Trophoblast cell (in vitro differentiated cells and primary cell): ENCODE results near the gene SLC12A3.

Source experiments
- DNase-seq, 2 donors: peaks; one replicate each; pipeline ENCODE4 v3.0.0-alpha.2; 2016
- H2AFZ ChIP-seq: 2 replicates; pipeline ENCODE4 v1.6.1; 2013; ENCODE audit warnings: low read length, moderate library complexity, mild to moderate bottlenecking; ENCODE audit not compliant: insufficient read depth, poor library complexity
- H2AK5ac ChIP-seq: 2 replicates; pipeline ENCODE4 v1.6.1; 2013; ENCODE audit warnings: mild to moderate bottlenecking, low read length
- H2BK120ac ChIP-seq: 2 replicates; pipeline ENCODE4 v1.6.1; 2013; ENCODE audit warnings: low read length, mild to moderate bottlenecking, moderate library complexity; ENCODE audit not compliant: insufficient read depth, poor library complexity
- H2BK12ac ChIP-seq: 2 replicates; pipeline ENCODE4 v1.6.1; 2013; ENCODE audit warnings: mild to moderate bottlenecking, low read length, moderate library complexity
- H2BK5ac ChIP-seq: 2 replicates; pipeline ENCODE4 v1.6.1; 2013; ENCODE audit warnings: low read length, low read depth, moderate library complexity, mild to moderate bottlenecking; ENCODE audit not compliant: poor library complexity
- H3K14ac ChIP-seq: 2 replicates; pipeline ENCODE4 v1.6.1; 2013; ENCODE audit warnings: mild to moderate bottlenecking, low read length
- H3K18ac ChIP-seq: 2 replicates; pipeline ENCODE4 v1.6.1; 2013; ENCODE audit warnings: mild to moderate bottlenecking, low read length
- H3K23ac ChIP-seq: 2 replicates; pipeline ENCODE4 v1.6.1; 2013; ENCODE audit warnings: low read length
- H3K27ac ChIP-seq: 2 replicates; pipeline ENCODE4 v1.5.1; 2013; ENCODE audit warnings: low read depth, mild to moderate bottlenecking, inconsistent platforms, low read length, moderate library complexity
- H3K27me3 ChIP-seq: 2 replicates; pipeline ENCODE4 v1.6.1; 2013; ENCODE audit warnings: inconsistent platforms, mild to moderate bottlenecking, low read length, moderate library complexity; ENCODE audit not compliant: insufficient read depth
- H3K36me3 ChIP-seq, 2 experiments: 1 replicate in 1 of 2; 2 replicates in 1 of 2; pipeline ENCODE4 v1.6.1; 2013; ENCODE audit warnings: low read length in 2 of 2, mild to moderate bottlenecking in 2 of 2, moderate library complexity in 1 of 2; ENCODE audit not compliant: insufficient read depth in 2 of 2, control insufficient read depth in 1 of 2
- H3K4ac ChIP-seq: 2 replicates; pipeline ENCODE4 v1.6.1; 2013; ENCODE audit warnings: low read depth, mild to moderate bottlenecking, low read length, moderate library complexity
- H3K4me1 ChIP-seq, 2 experiments: 1 replicate in 1 of 2; 2 replicates in 1 of 2; pipeline ENCODE4 v1.6.1; 2013; ENCODE audit warnings: low read length in 2 of 2, mild to moderate bottlenecking in 2 of 2, moderate library complexity in 1 of 2; ENCODE audit not compliant: insufficient read depth in 2 of 2, control insufficient read depth in 1 of 2
- H3K4me2 ChIP-seq: 2 replicates; pipeline ENCODE4 v1.6.1; 2013; ENCODE audit warnings: inconsistent platforms, mild to moderate bottlenecking, low read length, moderate library complexity
- H3K4me3 ChIP-seq: 2 replicates; pipeline ENCODE4 v1.5.1; 2013; ENCODE audit warnings: mild to moderate bottlenecking, low read depth, low read length, inconsistent platforms
- H3K79me1 ChIP-seq: one replicate; pipeline ENCODE4 v1.6.1; 2013; ENCODE audit warnings: low read length
- H3K79me2 ChIP-seq: 2 replicates; pipeline ENCODE4 v1.6.1; 2013; ENCODE audit warnings: low read length, mild to moderate bottlenecking; ENCODE audit not compliant: control insufficient read depth, insufficient read depth, poor library complexity
- H3K9ac ChIP-seq: 2 replicates; pipeline ENCODE4 v1.6.1; 2013; ENCODE audit warnings: mild to moderate bottlenecking, low read length
- H3K9me3 ChIP-seq: 2 replicates; pipeline ENCODE4 v1.6.1; 2013; ENCODE audit warnings: low read depth, mild to moderate bottlenecking, control low read depth, inconsistent platforms, low read length; ENCODE audit not compliant: insufficient read depth
- H4K12ac ChIP-seq: 2 replicates; pipeline ENCODE4 v1.6.1; 2013; ENCODE audit warnings: low read depth, mild to moderate bottlenecking, low read length, moderate library complexity
- H4K8ac ChIP-seq: 2 replicates; pipeline ENCODE4 v1.6.1; 2013; ENCODE audit warnings: low read depth, mild to moderate bottlenecking, low read length, moderate library complexity
- H4K91ac ChIP-seq: one replicate; pipeline ENCODE4 v1.6.1; 2013; ENCODE audit warnings: low read depth, mild to moderate bottlenecking, low read length, moderate library complexity
- WGBS: extraction: QIAGEN DNeasy Blood & Tissue Kit; methylation state at CpG from one replicate; pipeline ENCODE4 v1.1.7; 2013; ENCODE audit warnings: missing lambda C conversion rate; ENCODE audit not compliant: insufficient read length, insufficient coverage; ENCODE audit errors: extremely low coverage; 5-methylcytosine and 5-hydroxymethylcytosine counted together

The SLC12A3 gene

DNA sequence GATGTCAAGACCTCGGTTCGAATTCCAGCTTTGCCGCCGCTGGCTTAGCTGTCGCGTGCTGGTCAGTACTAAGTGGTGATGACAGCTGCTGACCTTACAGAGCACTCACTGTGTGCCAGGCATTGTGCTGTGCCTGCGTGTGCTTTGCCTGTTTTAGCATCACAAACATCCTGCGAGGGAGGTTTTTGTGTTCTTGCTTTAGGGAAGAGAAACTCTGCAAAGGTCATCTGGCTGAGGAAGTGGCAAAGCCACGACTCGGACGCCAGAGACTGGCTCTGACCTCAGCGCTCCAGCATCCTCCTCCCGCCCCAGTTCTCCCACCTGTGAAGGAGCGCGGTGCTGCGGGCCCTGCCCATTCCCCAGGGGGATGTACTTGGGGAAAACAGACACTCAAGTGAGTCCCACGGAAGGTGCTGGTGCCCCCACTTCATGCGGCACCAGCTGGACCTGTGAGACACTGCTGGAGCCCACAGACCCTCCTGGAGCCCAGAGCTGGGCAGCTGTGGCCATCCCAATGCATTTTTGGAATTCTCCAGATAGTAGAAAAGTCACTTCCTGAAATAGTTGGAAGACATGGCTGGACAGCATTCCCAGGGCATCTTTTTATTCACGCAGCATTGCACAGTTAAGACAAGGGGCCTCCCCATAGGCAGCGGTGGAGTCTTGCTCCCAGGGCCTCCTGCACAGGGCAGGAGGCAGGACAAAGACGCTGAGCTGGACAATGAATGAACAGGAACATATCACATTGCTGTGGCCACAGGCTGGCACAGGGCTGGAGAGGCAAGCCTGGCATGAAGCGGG lies 47.0 kb downstream of the SLC12A3 start:
- Histone ChIP-seq H2AFZ (no peak overlapping the region), H3K4me2 (peak overlapping the region; percentile 46), H3K14ac (peak overlapping the region; percentile 12), H3K18ac (no peak overlapping the region), H3K9me3 (no peaks in the 10 kb centered on the region), H2BK120ac (peak overlapping the region; percentile 34), H3K79me2 (no peaks in the 10 kb centered on the region), H3K27ac (peak overlapping the region; percentile 58), H4K91ac (peak overlapping the region; percentile 36), H3K79me1 (peaks cover 22% of the 10 kb centered on the region), H4K8ac (no peak overlapping the region), H3K4ac (no peak overlapping the region), H3K36me3 (no peaks in the 10 kb centered on the region), H3K27me3 (no peaks in the 10 kb centered on the region), H3K4me1 (peaks cover 19 to 33% of the 10 kb centered on the region in 2 experiments), H2BK5ac (no peak overlapping the region), H3K4me3 (no peak overlapping the region), H2BK12ac (peak overlapping the region; percentile 82), H4K12ac (no peak overlapping the region), H2AK5ac (peak overlapping the region; percentile 6), H3K23ac (no peak overlapping the region), H3K9ac (no peak overlapping the region)
- peak; percentile 98 to 99 for DNase-seq
- WGBS, result no CpG with 5 or more reads among the region's 22 CpGs

DNA sequence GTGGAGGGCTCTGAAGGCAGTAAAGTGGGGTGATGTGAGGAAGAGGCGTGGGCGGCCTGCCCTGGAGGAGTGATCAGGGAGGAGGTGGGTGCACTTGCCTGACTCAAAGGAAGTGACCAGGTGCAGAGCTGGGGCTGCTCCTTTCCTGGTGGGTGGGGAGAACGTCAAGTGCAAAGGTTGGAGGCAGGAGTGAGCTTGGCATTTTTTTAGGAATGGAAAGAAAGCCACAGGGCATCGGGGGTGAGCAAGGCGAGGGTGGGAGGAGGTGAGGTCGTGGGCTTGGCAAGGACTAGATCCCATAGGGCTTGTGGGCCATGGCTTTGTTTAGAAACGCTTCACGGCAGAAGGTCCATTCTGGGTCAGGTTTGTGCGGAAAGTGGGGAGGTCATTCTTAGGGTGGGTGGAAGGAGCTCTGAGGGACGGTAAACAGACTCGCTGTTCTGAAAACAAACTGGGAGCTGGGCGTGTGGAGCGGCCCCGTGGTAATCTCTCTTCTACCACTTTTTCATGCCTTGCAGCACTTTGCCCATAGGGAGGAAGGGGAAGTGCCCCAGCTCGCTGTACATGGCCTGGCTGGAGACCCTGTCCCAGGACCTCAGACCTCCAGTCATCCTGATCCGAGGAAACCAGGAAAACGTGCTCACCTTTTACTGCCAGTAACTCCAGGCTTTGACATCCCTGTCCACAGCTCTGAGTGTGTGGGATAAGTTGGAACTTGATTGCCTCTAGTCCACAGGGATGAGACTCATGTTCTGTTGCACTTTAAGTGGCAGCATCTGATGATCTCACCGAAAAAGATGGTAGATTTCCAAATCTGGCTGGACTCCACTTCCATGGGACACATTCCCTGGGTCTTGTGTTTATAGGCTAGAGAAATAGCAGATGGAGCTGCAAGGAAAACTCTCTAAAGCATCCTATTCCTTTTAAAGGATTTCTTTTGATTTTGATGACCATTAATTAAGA lies 48.0 kb downstream of the SLC12A3 start:
- peak overlapping the region; percentile 28 for H4K91ac ChIP-seq
- H3K9ac ChIP-seq, result no peak overlapping the region
- peak; percentile 71 to 83 for DNase-seq
- no peaks in the 10 kb centered on the region for H3K27me3 ChIP-seq
- H3K4me1 ChIP-seq, result peaks cover 19 to 40% of the 10 kb centered on the region in 2 experiments
- no peaks in the 10 kb centered on the region for H3K36me3 ChIP-seq
- H3K4me3 ChIP-seq, result peak overlapping the region; percentile 4
- peak overlapping the region; percentile 28 for H4K8ac ChIP-seq
- H3K4ac ChIP-seq, result peak overlapping the region; percentile 8
- H3K9me3 ChIP-seq, result no peaks in the 10 kb centered on the region
- H2BK120ac ChIP-seq, result peak overlapping the region; percentile 2
- peak overlapping the region; percentile 5 for H2BK12ac ChIP-seq
- no peak overlapping the region for H3K27ac ChIP-seq
- H3K23ac ChIP-seq, result no peak overlapping the region
- H2AK5ac ChIP-seq, result peak overlapping the region; percentile 55
- H2AFZ ChIP-seq, result no peak overlapping the region
- H3K14ac ChIP-seq, result peak overlapping the region; percentile 26
- no peak overlapping the region for H3K4me2 ChIP-seq
- peak overlapping the region; percentile 47 for H3K18ac ChIP-seq
- WGBS, result no CpG with 5 or more reads among the region's 18 CpGs
- no peaks in the 10 kb centered on the region for H3K79me2 ChIP-seq
- H3K79me1 ChIP-seq, result peaks cover 24% of the 10 kb centered on the region
- no peak overlapping the region for H4K12ac ChIP-seq
- peak overlapping the region; percentile 5 for H2BK5ac ChIP-seq

DNA sequence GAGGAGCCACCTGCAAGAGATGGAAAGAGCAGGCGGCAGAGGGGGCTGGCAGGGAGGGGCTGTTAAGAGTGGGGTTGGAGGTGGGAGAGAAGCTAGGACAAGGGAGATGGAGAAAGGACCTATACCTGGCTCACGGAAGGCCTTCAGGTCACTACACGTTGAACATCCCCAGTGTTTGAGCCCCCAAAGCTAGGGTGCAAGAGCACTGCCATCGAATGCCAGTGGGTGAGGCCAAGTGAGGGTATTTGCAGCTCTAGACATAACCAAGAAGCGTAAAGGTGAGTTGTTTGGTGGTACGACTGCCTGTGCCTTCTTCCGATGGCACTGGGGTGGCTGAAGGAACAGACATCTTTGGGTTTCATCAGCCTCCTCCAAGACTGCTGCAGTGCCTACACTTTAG lies 49.9 kb downstream of the SLC12A3 start:
- no peak overlapping the region for H3K18ac ChIP-seq
- WGBS, result no CpG with 5 or more reads among the region's 7 CpGs
- no peak for DNase-seq

DNA sequence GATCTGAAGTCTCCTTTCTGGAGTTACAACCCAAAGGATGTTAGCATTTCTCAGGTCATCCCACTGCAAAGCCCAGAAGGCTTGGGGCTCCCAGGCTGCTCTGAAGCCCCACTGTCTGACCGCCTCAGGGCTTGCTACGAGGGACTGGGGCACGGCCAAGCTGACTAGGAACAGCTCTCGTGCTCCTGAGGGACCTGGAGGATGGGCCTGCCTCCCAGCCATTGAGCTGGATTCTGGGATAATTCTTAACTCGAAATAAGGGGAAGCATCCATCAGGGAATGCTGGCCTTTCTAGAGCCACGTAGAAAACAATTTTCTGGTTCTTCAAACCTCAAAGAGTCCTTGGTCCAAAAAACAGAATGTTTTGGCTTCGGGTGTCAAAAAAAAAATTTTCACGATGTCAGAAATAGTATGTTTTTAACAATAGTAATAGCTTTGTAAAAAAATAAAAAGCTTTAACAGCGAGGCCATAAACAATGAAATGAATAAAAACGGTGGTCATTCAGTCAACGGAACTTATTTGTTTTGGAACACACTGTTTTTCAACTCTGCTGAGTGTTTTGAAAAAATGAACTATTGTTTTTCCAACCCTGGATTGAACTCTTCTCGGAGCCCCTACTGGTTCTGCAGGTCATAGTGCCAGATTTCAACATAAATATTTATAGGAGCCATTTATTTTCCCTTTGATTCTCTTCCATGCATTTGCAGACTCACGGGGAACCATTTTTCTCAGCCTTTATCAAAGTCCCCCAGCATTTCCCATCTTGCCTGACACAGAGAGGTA lies 50.5 kb downstream of the SLC12A3 start:
- Histone ChIP-seq H3K79me1 (peaks cover 33% of the 10 kb centered on the region), H3K4me2 (no peak overlapping the region), H3K27ac (no peak overlapping the region), H2AFZ (no peak overlapping the region), H3K4me1 (peaks cover 32 to 52% of the 10 kb centered on the region in 2 experiments), H3K18ac (no peak overlapping the region), H3K9ac (no peak overlapping the region), H3K79me2 (no peaks in the 10 kb centered on the region), H2BK5ac (no peak overlapping the region), H4K8ac (no peak overlapping the region), H3K36me3 (no peaks in the 10 kb centered on the region), H4K12ac (no peak overlapping the region), H3K23ac (no peak overlapping the region), H2BK120ac (no peak overlapping the region), H2AK5ac (no peak overlapping the region), H3K27me3 (no peaks in the 10 kb centered on the region), H4K91ac (no peak overlapping the region), H3K9me3 (no peaks in the 10 kb centered on the region), H2BK12ac (peak overlapping the region; percentile 68), H3K14ac (no peak overlapping the region), H3K4ac (no peak overlapping the region), H3K4me3 (no peak overlapping the region)
- no CpG with 5 or more reads among the region's 13 CpGs for WGBS
- no peak for DNase-seq

More for the DNA sequence above, 49.9 kb downstream of the SLC12A3 start:
- H3K4me3 ChIP-seq, result no peak overlapping the region
- H3K4me1 ChIP-seq, result peaks cover 27 to 48% of the 10 kb centered on the region in 2 experiments
- H4K91ac ChIP-seq, result peak overlapping the region; percentile 39
- H2AK5ac ChIP-seq, result no peak overlapping the region
- H2BK12ac ChIP-seq, result peak overlapping the region; percentile 32
- no peak overlapping the region for H2BK5ac ChIP-seq
- H3K14ac ChIP-seq, result no peak overlapping the region
- H3K79me2 ChIP-seq, result no peaks in the 10 kb centered on the region
- no peaks in the 10 kb centered on the region for H3K9me3 ChIP-seq
- no peak overlapping the region for H4K8ac ChIP-seq
- H3K36me3 ChIP-seq, result no peaks in the 10 kb centered on the region
- H3K27ac ChIP-seq, result no peak overlapping the region
- H3K23ac ChIP-seq, result no peak overlapping the region
- no peak overlapping the region for H3K9ac ChIP-seq
- no peak overlapping the region for H3K4me2 ChIP-seq
- H3K79me1 ChIP-seq, result peaks cover 31% of the 10 kb centered on the region
- H4K12ac ChIP-seq, result no peak overlapping the region
- H2AFZ ChIP-seq, result no peak overlapping the region
- no peaks in the 10 kb centered on the region for H3K27me3 ChIP-seq
- no peak overlapping the region for H3K4ac ChIP-seq
- H2BK120ac ChIP-seq, result no peak overlapping the region
